HCT116 (cell line): ENCODE data around the gene ITGA4.

Source experiments
- EZH2 ChIP-seq: fragments of 200-600 bp; sonication (generic); IDR thresholded peaks from 2 replicates; pipeline ENCODE4 v1.6.1; 2017; ENCODE audit warnings: antibody characterized with exemption, mixed run types
- TF ChIP-seq, protein P1 (sequence below), 3 experiments: fragments of 200-600 bp in 1 of 3; sonication (generic) in 1 of 3; IDR thresholded peaks in 2 of 3; conservative IDR thresholded peaks in 1 of 3; 2 replicates each; pipeline ENCODE4 v1.5.1; 2012 to 2017; ENCODE audit warnings: low read depth in 2 of 3, low read length in 2 of 3, antibody characterized with exemption in 1 of 3, borderline replicate concordance in 1 of 3, control low read depth in 1 of 3, mild to moderate bottlenecking in 1 of 3, mixed read lengths in 1 of 3, mixed run types in 1 of 3, moderate library complexity in 1 of 3; ENCODE audit not compliant: insufficient read depth in 1 of 3

- no peak for TF ChIP-seq EZH2
- TF ChIP-seq, protein P1, sequence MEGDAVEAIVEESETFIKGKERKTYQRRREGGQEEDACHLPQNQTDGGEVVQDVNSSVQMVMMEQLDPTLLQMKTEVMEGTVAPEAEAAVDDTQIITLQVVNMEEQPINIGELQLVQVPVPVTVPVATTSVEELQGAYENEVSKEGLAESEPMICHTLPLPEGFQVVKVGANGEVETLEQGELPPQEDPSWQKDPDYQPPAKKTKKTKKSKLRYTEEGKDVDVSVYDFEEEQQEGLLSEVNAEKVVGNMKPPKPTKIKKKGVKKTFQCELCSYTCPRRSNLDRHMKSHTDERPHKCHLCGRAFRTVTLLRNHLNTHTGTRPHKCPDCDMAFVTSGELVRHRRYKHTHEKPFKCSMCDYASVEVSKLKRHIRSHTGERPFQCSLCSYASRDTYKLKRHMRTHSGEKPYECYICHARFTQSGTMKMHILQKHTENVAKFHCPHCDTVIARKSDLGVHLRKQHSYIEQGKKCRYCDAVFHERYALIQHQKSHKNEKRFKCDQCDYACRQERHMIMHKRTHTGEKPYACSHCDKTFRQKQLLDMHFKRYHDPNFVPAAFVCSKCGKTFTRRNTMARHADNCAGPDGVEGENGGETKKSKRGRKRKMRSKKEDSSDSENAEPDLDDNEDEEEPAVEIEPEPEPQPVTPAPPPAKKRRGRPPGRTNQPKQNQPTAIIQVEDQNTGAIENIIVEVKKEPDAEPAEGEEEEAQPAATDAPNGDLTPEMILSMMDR (IDR thresholded peaks at IDR 0.05 in 2 of 3, conservative IDR thresholded peaks at IDR 0.05 in 1 of 3; ENCODE audit: borderline replicate concordance in 1 of 3, insufficient read depth in 1 of 3, low read depth in 2 of 3, low read length in 2 of 3), result no peak
Measured at GRCh38 chr2:181471226-181471625, 14.0 kb downstream of the ITGA4 start.
